ENCODE data around the gene CDH16.
"Not testable (repeated sequence)": the region's sequence is repeated elsewhere in the genome, so short reads cannot be mapped to it uniquely, and the experiment has no call there.

Gene CDH16

DNA sequence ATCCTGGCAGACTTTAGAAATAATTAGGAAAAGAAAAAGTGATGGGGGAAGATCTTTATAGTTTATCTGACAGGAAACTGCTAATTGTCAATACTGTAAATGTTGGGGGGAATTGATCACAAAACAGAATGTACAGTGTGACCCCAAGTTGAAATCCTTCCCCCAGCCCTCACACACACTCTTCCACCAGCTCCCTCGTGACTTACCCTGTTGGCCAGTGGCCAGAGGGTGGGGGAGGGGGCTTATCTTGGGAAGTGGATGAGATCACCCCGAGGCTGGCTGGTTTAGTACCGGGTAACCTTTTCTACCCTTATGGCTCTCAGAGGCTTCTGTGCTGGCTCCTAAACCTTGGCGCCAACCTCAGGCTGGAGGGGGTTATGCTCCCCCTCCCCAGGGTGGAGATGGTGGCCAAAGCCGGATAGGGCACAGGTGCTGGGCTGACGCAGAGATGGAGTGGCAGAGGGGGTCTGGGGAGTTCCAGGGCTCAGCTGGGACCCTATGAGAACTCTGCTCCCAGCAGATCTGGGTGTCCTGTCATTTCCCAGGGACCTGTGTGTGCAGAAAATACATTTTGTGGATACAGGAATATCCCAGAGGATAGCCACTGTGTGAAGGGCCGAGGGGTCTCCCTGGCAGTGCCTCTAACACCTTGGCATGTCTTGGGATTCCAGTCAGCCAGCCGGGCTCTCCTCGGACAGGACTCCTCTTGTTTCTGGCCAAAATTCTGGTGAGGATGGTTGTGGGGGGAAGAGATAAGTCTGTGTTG, 18.6 kb downstream of the CDH16 start:
- peak overlapping the region; percentile 43 for H3K4me2 ChIP-seq
- H3K36me3 ChIP-seq = no peaks in the 10 kb centered on the region
- no peak overlapping the region for H3K4me3 ChIP-seq
- peak overlapping the region; percentile 34 for H3K9ac ChIP-seq
- no peaks in the 10 kb centered on the region for H3K9me3 ChIP-seq
- no peaks in the 10 kb centered on the region for H3K27me3 ChIP-seq
- TF ChIP-seq Cebpa-rat (IDR thresholded peaks at IDR 0.05) = no peak
- H4K20me1 ChIP-seq = no peaks in the 10 kb centered on the region
- peak overlapping the region; percentile 50 for H3K27ac ChIP-seq
- H3K4me1 ChIP-seq = peaks cover 72% of the 10 kb centered on the region

DNA sequence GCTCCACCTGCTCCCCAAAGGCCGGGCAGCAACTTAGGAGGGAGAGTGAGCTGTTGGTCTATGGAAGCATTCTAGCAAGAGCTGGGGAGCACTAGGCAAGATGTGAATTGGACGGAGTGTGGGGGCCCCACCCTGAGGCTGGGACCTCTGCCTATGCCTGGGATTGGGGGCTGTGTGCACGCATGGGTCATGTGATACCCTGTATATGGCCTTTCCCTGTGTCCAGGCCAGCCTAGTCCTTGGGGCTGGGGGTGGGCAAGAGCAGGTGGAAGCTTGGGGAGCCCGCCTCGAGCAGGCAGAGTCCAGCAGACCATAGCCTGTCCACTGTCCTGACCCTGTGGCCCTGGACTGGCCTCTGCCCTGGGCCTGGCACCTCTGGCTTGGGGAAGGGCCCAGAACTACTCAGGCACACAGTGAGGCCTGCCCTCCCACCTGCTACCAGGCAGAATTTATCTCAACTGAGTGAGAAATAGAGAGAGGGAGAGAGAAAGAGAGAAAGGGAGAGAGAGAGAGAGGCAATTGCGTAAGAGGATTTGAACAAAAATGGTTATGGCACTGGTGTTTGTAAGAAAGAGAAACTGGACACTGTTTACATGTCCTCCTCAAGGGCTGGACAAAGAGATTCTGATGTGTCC, 19.3 kb downstream of the CDH16 start:
- TF ChIP-seq Cebpa-rat (IDR thresholded peaks at IDR 0.05) = peak; percentile 84
- Histone ChIP-seq H4K20me1 (no peaks in the 10 kb centered on the region), H3K4me3 (no peak overlapping the region), H3K27me3 (no peaks in the 10 kb centered on the region), H3K4me2 (peak overlapping the region; percentile 43), H3K9me3 (no peaks in the 10 kb centered on the region), H3K36me3 (no peaks in the 10 kb centered on the region), H3K27ac (peak overlapping the region; percentile 50; the same call in 1 of the 2 replicates), H3K9ac (no peak overlapping the region; the same call in 1 of the 2 replicates), H3K4me1 (peaks cover 68% of the 10 kb centered on the region)

DNA sequence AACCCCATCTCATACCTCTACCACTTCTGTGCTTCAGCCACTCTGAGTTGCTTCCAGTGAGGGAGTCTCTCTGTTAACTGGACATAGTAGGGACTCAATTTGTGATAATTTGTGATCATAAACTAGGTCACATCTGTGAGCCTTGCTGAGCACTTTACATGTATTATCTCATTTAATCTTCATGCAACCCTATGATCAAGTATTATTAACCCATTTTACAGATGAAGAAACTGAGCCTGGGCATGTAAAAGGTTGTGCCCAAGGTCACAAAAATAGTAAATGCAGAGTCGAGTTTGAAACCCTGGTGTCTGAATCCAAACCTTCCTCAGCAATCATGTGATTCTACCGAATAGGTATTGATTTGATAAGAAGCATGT, 19.8 kb downstream of the CDH16 start:
- H3K4me2 ChIP-seq = no peak overlapping the region
- no peaks in the 10 kb centered on the region for H3K9me3 ChIP-seq
- no peak overlapping the region for H3K27ac ChIP-seq
- H3K36me3 ChIP-seq = no peaks in the 10 kb centered on the region
- no peak overlapping the region for H3K9ac ChIP-seq
- H3K4me3 ChIP-seq = no peak overlapping the region
- H3K4me1 ChIP-seq = peaks cover 63% of the 10 kb centered on the region
- TF ChIP-seq Cebpa-rat (IDR thresholded peaks at IDR 0.05) = no peak
- no peaks in the 10 kb centered on the region for H4K20me1 ChIP-seq
- no peaks in the 10 kb centered on the region for H3K27me3 ChIP-seq

DNA sequence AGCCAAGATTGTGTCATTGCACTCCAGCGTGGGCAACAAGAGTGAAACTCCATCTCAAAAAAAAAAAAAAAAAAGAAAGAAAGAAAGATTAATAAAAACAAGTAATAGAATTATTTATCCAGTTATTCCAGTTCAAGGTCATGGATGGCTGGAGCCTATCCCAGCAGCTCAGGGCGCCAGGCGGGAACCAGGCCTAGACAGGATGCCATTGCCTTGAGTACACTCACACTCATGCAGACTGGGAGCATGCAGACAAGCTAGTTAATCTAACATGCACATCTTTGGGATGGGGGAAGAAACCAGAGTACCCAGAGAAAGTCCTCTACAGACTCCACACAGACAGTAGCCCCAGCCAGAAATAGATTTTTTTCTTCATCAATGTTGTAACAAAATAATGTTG, 20.5 kb downstream of the CDH16 start:
- H3K36me3 ChIP-seq = no peaks in the 10 kb centered on the region
- H3K4me3 ChIP-seq = no peak overlapping the region
- no peak overlapping the region for H3K9ac ChIP-seq
- peaks cover 57% of the 10 kb centered on the region for H3K4me1 ChIP-seq
- no peaks in the 10 kb centered on the region for H3K27me3 ChIP-seq
- H4K20me1 ChIP-seq = no peaks in the 10 kb centered on the region
- H3K27ac ChIP-seq = no peak overlapping the region
- TF ChIP-seq Cebpa-rat (IDR thresholded peaks at IDR 0.05) = no peak
- H3K9me3 ChIP-seq = no peaks in the 10 kb centered on the region
- H3K4me2 ChIP-seq = no peak overlapping the region

DNA sequence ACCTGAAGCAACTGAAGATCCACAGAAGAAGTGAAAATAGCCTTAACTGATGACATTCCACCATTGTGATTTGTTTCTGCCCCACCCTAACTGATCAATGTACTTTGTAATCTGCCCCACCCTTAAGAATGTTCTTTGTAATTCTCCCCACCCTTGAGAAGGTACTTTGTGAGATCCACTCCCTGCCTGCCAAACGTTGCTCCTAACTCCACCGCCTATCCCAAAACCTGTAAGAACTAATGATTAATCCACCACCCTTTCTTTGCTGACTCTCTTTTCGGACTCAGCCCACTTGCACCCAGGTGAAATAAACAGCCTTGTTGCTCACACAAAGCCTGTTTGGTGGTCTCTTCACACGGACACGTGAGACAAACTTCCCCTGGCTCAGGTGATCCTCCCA, 22.0 kb downstream of the CDH16 start:
- not testable (repeated sequence) for H3K27ac ChIP-seq, H3K27me3 ChIP-seq, H3K36me3 ChIP-seq, H4K20me1 ChIP-seq, H3K9me3 ChIP-seq, H3K4me3 ChIP-seq, H3K4me2 ChIP-seq, H3K9ac ChIP-seq
- H3K4me1 ChIP-seq = peaks cover 50% of the 10 kb centered on the region

DNA sequence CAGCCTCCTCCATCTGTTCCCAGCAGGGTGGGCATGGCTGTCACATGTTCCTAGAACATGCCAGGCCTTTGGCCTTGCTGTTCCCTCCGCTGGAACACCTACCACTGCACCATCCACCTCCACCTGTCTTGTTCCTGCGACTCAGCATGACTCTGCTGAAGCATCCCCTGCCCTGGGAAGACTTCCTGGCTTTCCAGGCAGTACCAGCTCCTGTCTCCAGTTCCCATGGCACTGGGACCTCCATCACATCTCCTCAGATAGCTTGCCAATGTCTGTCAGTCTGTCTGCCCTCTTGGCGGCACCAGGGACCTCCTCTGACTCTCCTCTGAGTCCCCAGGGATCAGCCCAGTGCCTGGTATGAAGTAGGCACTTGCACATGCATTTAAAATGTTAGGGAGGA, 22.7 kb downstream of the CDH16 start:
- Histone ChIP-seq H3K9ac (0 out of 2 replicates have a peak overlapping the region, but pooled peaks have one; percentile 7), H3K27me3 (no peaks in the 10 kb centered on the region), H4K20me1 (0 out of 2 replicates have a peak, but pooled peaks cover 8% of the 10 kb centered on the region), H3K4me3 (no peak overlapping the region), H3K4me1 (peaks cover 48% of the 10 kb centered on the region), H3K4me2 (peak overlapping the region; percentile 65), H3K27ac (0 out of 2 replicates have a peak overlapping the region, but pooled peaks have one; percentile 10), H3K36me3 (peaks cover 6% of the 10 kb centered on the region), H3K9me3 (no peaks in the 10 kb centered on the region)
- TF ChIP-seq Cebpa-rat (IDR thresholded peaks at IDR 0.05) = no peak

DNA sequence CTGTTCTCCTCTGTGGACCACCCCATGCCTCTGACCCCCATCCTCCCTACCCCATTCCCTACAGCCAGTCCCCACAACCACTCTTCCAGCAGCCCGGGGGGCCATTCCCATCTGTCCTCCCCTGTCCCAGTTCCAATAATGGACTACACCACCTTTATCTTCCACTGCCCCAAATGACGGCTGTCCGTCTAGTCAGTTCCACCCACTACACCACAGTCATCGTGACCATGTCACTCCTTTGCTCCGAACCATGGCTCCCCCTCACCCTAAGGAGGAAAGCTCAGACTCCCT, 23.1 kb downstream of the CDH16 start:
- peaks cover 6% of the 10 kb centered on the region for H3K36me3 ChIP-seq
- 0 out of 2 replicates have a peak, but pooled peaks cover 9% of the 10 kb centered on the region for H4K20me1 ChIP-seq
- H3K4me2 ChIP-seq = peak overlapping the region; percentile 65
- no peaks in the 10 kb centered on the region for H3K27me3 ChIP-seq
- 0 out of 2 replicates have a peak overlapping the region, but pooled peaks have one; percentile 7 for H3K9ac ChIP-seq
- no peak overlapping the region for H3K4me3 ChIP-seq
- TF ChIP-seq Cebpa-rat (IDR thresholded peaks at IDR 0.05) = no peak
- H3K4me1 ChIP-seq = peaks cover 45% of the 10 kb centered on the region
- 0 out of 2 replicates have a peak overlapping the region, but pooled peaks have one; percentile 10 for H3K27ac ChIP-seq
- no peaks in the 10 kb centered on the region for H3K9me3 ChIP-seq

DNA sequence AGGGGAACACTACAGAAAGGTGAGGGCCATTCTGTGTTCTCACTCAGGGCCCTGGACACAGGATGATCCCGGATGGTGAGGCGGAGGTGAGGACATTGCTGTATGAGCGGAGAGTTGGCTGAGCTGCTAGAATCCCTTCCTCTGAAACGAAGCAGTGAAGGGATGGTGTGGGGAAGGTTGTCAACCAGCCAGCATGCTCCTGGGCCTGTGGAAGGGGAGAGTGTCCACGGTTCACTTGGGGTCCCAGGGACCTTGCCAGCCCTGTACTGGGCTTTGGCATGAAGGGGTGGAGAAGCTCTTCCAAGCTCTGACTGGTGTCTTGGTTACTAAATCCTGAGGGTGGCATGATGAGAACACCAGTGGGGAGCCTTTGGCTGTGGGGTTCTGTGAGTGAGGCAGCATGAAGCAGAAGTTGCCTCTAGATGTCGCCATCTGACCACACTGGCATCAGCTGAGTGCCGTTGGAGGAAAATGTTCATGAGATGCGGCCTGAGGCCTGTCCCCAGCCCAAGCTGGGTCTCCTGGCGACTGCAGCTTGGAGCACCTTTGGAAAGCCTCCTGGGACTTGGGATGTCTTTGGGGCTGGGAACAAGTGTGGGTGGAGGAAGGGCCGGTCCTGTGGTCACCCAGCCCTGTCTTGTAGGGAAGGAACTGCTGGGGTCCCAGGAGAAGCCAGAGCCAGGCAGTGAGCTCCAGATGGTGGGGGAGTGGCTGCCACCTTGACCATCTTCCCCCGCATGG, 23.6 kb downstream of the CDH16 start:
- peaks cover 6% of the 10 kb centered on the region for H3K36me3 ChIP-seq
- peak overlapping the region; percentile 65 for H3K4me2 ChIP-seq
- no peak overlapping the region for H3K4me3 ChIP-seq
- H3K9me3 ChIP-seq = no peaks in the 10 kb centered on the region
- peaks cover 41% of the 10 kb centered on the region for H3K4me1 ChIP-seq
- no peaks in the 10 kb centered on the region for H3K27me3 ChIP-seq
- 0 out of 2 replicates have a peak overlapping the region, but pooled peaks have one; percentile 10 for H3K27ac ChIP-seq
- 0 out of 2 replicates have a peak, but pooled peaks cover 10% of the 10 kb centered on the region for H4K20me1 ChIP-seq
- TF ChIP-seq Cebpa-rat (IDR thresholded peaks at IDR 0.05) = no peak
- H3K9ac ChIP-seq = 0 out of 2 replicates have a peak overlapping the region, but pooled peaks have one; percentile 7

DNA sequence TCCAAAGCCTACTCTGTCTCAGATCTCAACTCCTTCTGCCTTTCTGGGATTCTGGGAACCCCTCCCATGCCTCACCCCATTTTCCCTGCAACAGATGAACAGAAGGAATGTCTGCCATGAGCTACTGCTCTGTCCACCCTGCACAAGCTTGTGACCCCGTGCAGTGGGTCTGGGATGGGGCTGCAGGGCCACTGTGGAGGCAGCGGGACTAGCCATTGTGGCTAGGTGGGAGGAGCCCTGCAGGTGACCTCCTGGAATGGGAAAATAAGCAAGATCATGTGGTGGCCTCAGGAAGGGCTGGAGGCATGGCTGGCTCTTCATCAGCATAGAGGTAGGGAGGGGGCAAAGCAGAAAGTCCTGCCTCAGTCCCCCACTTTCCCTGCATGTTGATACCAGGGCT, 24.6 kb downstream of the CDH16 start:
- no peak for TF ChIP-seq Cebpa-rat (IDR thresholded peaks at IDR 0.05)
- Histone ChIP-seq H3K27me3 (no peaks in the 10 kb centered on the region), H3K4me2 (no peak overlapping the region)

More for the DNA sequence above, 24.6 kb downstream of the CDH16 start:
- no peak overlapping the region for H3K9ac ChIP-seq
- H3K36me3 ChIP-seq = peaks cover 14% of the 10 kb centered on the region
- peaks cover 32% of the 10 kb centered on the region for H3K4me1 ChIP-seq
- no peak overlapping the region for H3K27ac ChIP-seq
- H4K20me1 ChIP-seq = peaks cover 20% of the 10 kb centered on the region; the same call in 1 of the 2 replicates
- H3K4me3 ChIP-seq = no peak overlapping the region
- H3K9me3 ChIP-seq = no peaks in the 10 kb centered on the region
